Body of pancreas (tissue), 4 donors: Measurements from ENCODE around the gene ITPR2.

Experiments
- POLR2A ChIP-seq, 3 donors: fragments of 450-650 bp; IDR thresholded peaks; one replicate each; pipeline ENCODE4 v1.6.1; 2016; ENCODE audit warnings: antibody characterized with exemption in 3 of 3, mild to moderate bottlenecking in 2 of 3
- TF ChIP-seq, protein P1 (sequence below), 7 experiments: fragments of 450-650 bp in 4 of 7; fragments of 200-600 bp in 3 of 7; sonication (generic) in 3 of 7; IDR thresholded peaks; one replicate each; pipeline ENCODE4 v1.5.1; 2016 to 2019; ENCODE audit warnings: antibody characterized with exemption in 7 of 7

DNA sequence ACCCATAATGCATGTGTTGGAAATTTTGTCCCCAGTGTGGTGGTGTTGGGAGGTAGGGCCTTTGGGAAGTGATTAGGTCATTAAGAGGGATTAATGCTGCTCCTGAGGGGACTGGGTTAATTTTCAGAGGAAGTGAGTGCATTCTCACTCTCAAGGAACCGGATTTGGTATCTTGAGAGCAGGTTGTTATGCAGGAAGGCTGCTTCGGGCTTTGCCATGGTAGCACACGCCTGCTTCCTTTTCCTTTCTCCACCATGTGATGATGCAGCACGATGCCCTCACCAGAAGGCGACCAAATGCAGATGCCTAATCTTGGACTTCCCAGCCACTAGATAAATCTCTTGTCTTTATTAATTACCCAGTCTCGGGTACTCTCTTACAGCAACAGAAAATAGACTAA, 380.5 kb downstream of the ITPR2 start:
- TF ChIP-seq, protein P1, sequence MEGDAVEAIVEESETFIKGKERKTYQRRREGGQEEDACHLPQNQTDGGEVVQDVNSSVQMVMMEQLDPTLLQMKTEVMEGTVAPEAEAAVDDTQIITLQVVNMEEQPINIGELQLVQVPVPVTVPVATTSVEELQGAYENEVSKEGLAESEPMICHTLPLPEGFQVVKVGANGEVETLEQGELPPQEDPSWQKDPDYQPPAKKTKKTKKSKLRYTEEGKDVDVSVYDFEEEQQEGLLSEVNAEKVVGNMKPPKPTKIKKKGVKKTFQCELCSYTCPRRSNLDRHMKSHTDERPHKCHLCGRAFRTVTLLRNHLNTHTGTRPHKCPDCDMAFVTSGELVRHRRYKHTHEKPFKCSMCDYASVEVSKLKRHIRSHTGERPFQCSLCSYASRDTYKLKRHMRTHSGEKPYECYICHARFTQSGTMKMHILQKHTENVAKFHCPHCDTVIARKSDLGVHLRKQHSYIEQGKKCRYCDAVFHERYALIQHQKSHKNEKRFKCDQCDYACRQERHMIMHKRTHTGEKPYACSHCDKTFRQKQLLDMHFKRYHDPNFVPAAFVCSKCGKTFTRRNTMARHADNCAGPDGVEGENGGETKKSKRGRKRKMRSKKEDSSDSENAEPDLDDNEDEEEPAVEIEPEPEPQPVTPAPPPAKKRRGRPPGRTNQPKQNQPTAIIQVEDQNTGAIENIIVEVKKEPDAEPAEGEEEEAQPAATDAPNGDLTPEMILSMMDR (IDR thresholded peaks at IDR 0.05) = no peak
- no peak for TF ChIP-seq POLR2A (IDR thresholded peaks at IDR 0.05)
